SK-N-SH (cell line): ENCODE results near the gene CNTN4. TPM values are rescaled to one million over a fixed set of nuclear protein-coding genes. Genes with fewer than 3 reads are reported as not detected.

Experiments
- CTCF ChIA-PET: fragments of 300-600, 350-600 bp; formaldehyde crosslinking; extraction: SDS; loops from one replicate; lab custom pipeline; 2021; lab: Yijun Ruan, JAX
- POLR2A ChIA-PET: fragments of 350-600 bp; sonication (Branson Sonifier 250); formaldehyde crosslinking; extraction: SDS; loops from one replicate; lab custom pipeline; 2020; ENCODE audit warnings: antibody characterized with exemption, inconsistent platforms; lab: Yijun Ruan, JAX
- DNase-seq: peaks from one replicate; pipeline ENCODE4 v3.0.0; 2012
- H2AFZ ChIP-seq: fragments of 200-600 bp; sonication (generic); 2 replicates; pipeline ENCODE4 v1.8.1; 2016; ENCODE audit warnings: antibody characterized with exemption, mild to moderate bottlenecking, low read depth
- H3F3A ChIP-seq: fragments of 200-600 bp; sonication (generic); replicated peaks from 2 replicates; pipeline ENCODE3; 2016; ENCODE audit warnings: antibody characterized with exemption, mild to moderate bottlenecking; ENCODE audit not compliant: insufficient read depth
- H3K27ac ChIP-seq, 2 experiments: fragments of 200-500 bp in 1 of 2; fragments of 200-600 bp in 1 of 2; sonication (Bioruptor generic) in 1 of 2; sonication (generic), shearing (Covaris generic) in 1 of 2; 2 replicates each; pipeline versions ENCODE4 v1.5.1 to v1.6.1; 2014 to 2016; ENCODE audit warnings: low read depth in 2 of 2, inconsistent platforms in 1 of 2, low read length in 1 of 2, mild to moderate bottlenecking in 1 of 2, mixed read lengths in 1 of 2
- H3K27me3 ChIP-seq: fragments of 200-600 bp; sonication (generic), shearing (Covaris generic); 2 replicates; pipeline ENCODE4 v1.6.1; 2016; ENCODE audit warnings: mixed run types; ENCODE audit not compliant: insufficient read depth
- H3K36me3 ChIP-seq, 2 experiments: fragments of 200-500 bp in 1 of 2; fragments of 200-600 bp in 1 of 2; sonication (Bioruptor generic) in 1 of 2; sonication (generic) in 1 of 2; replicated peaks in 1 of 2; 2 replicates each; pipeline versions ENCODE3 to v1.5.1; 2014 to 2016; ENCODE audit warnings: low read length in 1 of 2, mild to moderate bottlenecking in 1 of 2; ENCODE audit not compliant: insufficient read depth in 2 of 2, control insufficient read depth in 1 of 2
- H3K4me1 ChIP-seq, 2 experiments: fragments of 200-500 bp in 1 of 2; fragments of 200-600 bp in 1 of 2; sonication (Bioruptor generic) in 1 of 2; sonication (generic), shearing (Covaris generic) in 1 of 2; 2 replicates each; pipeline versions ENCODE4 v1.5.1 to v1.6.1; 2014 to 2016; ENCODE audit warnings: low read depth in 1 of 2, low read length in 1 of 2, mixed run types in 1 of 2; ENCODE audit not compliant: insufficient read depth in 2 of 2, control insufficient read depth in 1 of 2
- H3K4me2 ChIP-seq: fragments of 200-600 bp; sonication (generic), shearing (Covaris generic); 2 replicates; pipeline ENCODE4 v1.6.1; 2017; ENCODE audit warnings: mixed run types
- H3K4me3 ChIP-seq, 2 experiments: fragments of 200-500 bp in 1 of 2; fragments of 200-600 bp in 1 of 2; sonication (Bioruptor generic) in 1 of 2; sonication (generic), shearing (Covaris generic) in 1 of 2; 2 replicates each; pipeline versions ENCODE4 v1.5.1 to v1.8.1; 2014 to 2016; ENCODE audit warnings: low read depth in 2 of 2, inconsistent platforms in 1 of 2, low read length in 1 of 2, mild to moderate bottlenecking in 1 of 2, mixed read lengths in 1 of 2, moderate library complexity in 1 of 2
- H3K79me2 ChIP-seq: fragments of 200-600 bp; sonication (generic); 2 replicates; pipeline ENCODE4 v1.8.1; 2017; ENCODE audit warnings: mild to moderate bottlenecking; ENCODE audit not compliant: insufficient read depth
- H3K9ac ChIP-seq: fragments of 200-600 bp; sonication (generic); 2 replicates; pipeline ENCODE4 v1.6.1; 2017; ENCODE audit warnings: mixed run types
- H3K9me2 ChIP-seq: fragments of 200-600 bp; sonication (generic); 2 replicates; pipeline ENCODE4 v1.6.1; 2017; ENCODE audit warnings: mixed run types
- H3K9me3 ChIP-seq: fragments of 200-600 bp; sonication (generic); 2 replicates; pipeline ENCODE4 v1.6.1; 2017; ENCODE audit warnings: mixed run types, mild to moderate bottlenecking, moderate library complexity
- H4K20me1 ChIP-seq: fragments of 200-600 bp; sonication (generic); 2 replicates; pipeline ENCODE4 v1.6.1; 2017; ENCODE audit warnings: mild to moderate bottlenecking, mixed run types; ENCODE audit not compliant: insufficient read depth
- CTCF ChIP-seq: fragments of 200-600 bp; sonication (generic); IDR thresholded peaks from 2 replicates; pipeline ENCODE4 v1.6.1; 2017; ENCODE audit warnings: antibody characterized with exemption, mild to moderate bottlenecking, moderate library complexity
- EZH2phosphoT487 ChIP-seq: fragments of 200-600 bp; sonication (generic); IDR thresholded peaks from 2 replicates; pipeline ENCODE4 v1.6.1; 2017; ENCODE audit warnings: low read depth, mixed run types, mild to moderate bottlenecking, antibody characterized with exemption, moderate library complexity, borderline replicate concordance
- FOSL2 ChIP-seq: IDR thresholded peaks from 2 replicates; pipeline ENCODE4 v1.4.0; 2012; ENCODE audit warnings: low read depth, mild to moderate bottlenecking, moderate library complexity, borderline replicate concordance
- GABPA ChIP-seq: IDR thresholded peaks from 2 replicates; pipeline ENCODE4 v1.4.0; 2012; ENCODE audit warnings: low read depth, mild to moderate bottlenecking
- JUND ChIP-seq: IDR thresholded peaks from 2 replicates; pipeline ENCODE4 v1.4.0; 2012
- NFIC ChIP-seq: IDR thresholded peaks from 2 replicates; pipeline ENCODE4 v1.4.0; 2012; ENCODE audit warnings: borderline replicate concordance
- PBX3 ChIP-seq: IDR thresholded peaks from 2 replicates; pipeline ENCODE4; 2012
- POLR2AphosphoS5 ChIP-seq: IDR thresholded peaks from 2 replicates; pipeline ENCODE4 v1.6.1; 2012; ENCODE audit warnings: low read depth, low read length
- REST ChIP-seq: IDR thresholded peaks from 2 replicates; pipeline ENCODE4 v1.6.1; 2012; ENCODE audit warnings: mild to moderate bottlenecking, low read depth, low read length, moderate library complexity
- RFX5 ChIP-seq: IDR thresholded peaks from 2 replicates; pipeline ENCODE4 v1.6.1; 2012; ENCODE audit warnings: mild to moderate bottlenecking, improper control_type of control experiment, low read length
- RXRA ChIP-seq: IDR thresholded peaks from 2 replicates; pipeline ENCODE4 v1.4.0; 2012; ENCODE audit warnings: low read depth, mild to moderate bottlenecking, borderline replicate concordance
- SMC3 ChIP-seq: IDR thresholded peaks from 2 replicates; pipeline ENCODE4 v1.6.1; 2012; ENCODE audit warnings: low read depth, low read length, improper control_type of control experiment
- TAF1 ChIP-seq: IDR thresholded peaks from 2 replicates; pipeline ENCODE4 v1.6.1; 2012; ENCODE audit warnings: low read depth, mild to moderate bottlenecking, low read length, moderate library complexity, borderline replicate concordance
- YY1 ChIP-seq: IDR thresholded peaks from 2 replicates; pipeline ENCODE4 v1.4.0; 2012; ENCODE audit warnings: low read depth, mild to moderate bottlenecking
- WGBS: methylation state at CpG from one replicate; pipeline ENCODE4 v1.1.6; 2017; ENCODE audit warnings: low lambda C conversion rate; 5-methylcytosine and 5-hydroxymethylcytosine counted together
- polyA plus RNA-seq, 3 experiments: library from polyadenylated mRNA; depleted of rRNA; stranded (reverse); fragments of >200 nt; gene quantifications; 2 replicates each; pipeline ENCODE4 v1.2.3, GENCODE V29; 2012

The CNTN4 gene
- polyA plus RNA-seq, 1 of the 3 experiments (the other 2 are of a cell fraction): 0.12 TPM

- no peaks in the 10 kb centered on the region for H3K27me3 ChIP-seq
- H3K9ac ChIP-seq: no peak overlapping the region
- H3K36me3 ChIP-seq: no peaks in the 10 kb centered on the region
- no peaks in the 10 kb centered on the region; a peak in 1 of 4 replicates for H3K4me1 ChIP-seq
- no peaks in the 10 kb centered on the region for H3F3A ChIP-seq
- no peak overlapping the region for H2AFZ ChIP-seq
- POLR2A ChIA-PET: no interaction called here
- CTCF ChIA-PET: no interaction called here
- no peak for DNase-seq
- H3K79me2 ChIP-seq: no peaks in the 10 kb centered on the region
- no peaks in the 10 kb centered on the region for H3K9me2 ChIP-seq
- no peaks in the 10 kb centered on the region for H4K20me1 ChIP-seq
- 0% methylated on average over 1 of the region's 1 CpG for WGBS
- TF ChIP-seq POLR2AphosphoS5 (no peak), NFIC (no peak), JUND (no peak), FOSL2 (no peak), TAF1 (no peak), GABPA (no peak), PBX3 (no peak), RXRA (no peak), EZH2phosphoT487 (no peak), SMC3 (no peak), CTCF (no peak), RFX5 (no peak)
- H3K27ac ChIP-seq: no peak overlapping the region
- H3K4me2 ChIP-seq: no peak overlapping the region
- H3K4me3 ChIP-seq: no peak overlapping the region
- H3K9me3 ChIP-seq: no peaks in the 10 kb centered on the region
Measured at GRCh38 chr3:2377281-2377680, 278.6 kb downstream of the CNTN4 start.

- Histone ChIP-seq H3K4me2 (no peak overlapping the region), H3K36me3 (no peaks in the 10 kb centered on the region), H4K20me1 (no peaks in the 10 kb centered on the region), H3K9me2 (no peaks in the 10 kb centered on the region), H3K9me3 (no peaks in the 10 kb centered on the region), H3F3A (no peaks in the 10 kb centered on the region), H3K4me3 (no peak overlapping the region), H2AFZ (no peak overlapping the region), H3K9ac (no peak overlapping the region), H3K4me1 (peaks cover 0 to 2% of the 10 kb centered on the region in 2 experiments; a peak in 1 of 4 replicates), H3K27ac (no peak overlapping the region; a peak in 1 of 4 replicates), H3K27me3 (no peaks in the 10 kb centered on the region), H3K79me2 (no peaks in the 10 kb centered on the region)
- CTCF ChIA-PET: interaction anchor here (1.2 kb wide), 1 partner anchor 13 kb away, joined by 3 read pairs; no protein-coding TSS in a partner anchor
- no peak for DNase-seq
- 24% methylated on average over 2 of the region's 2 CpGs for WGBS
- TF ChIP-seq REST (no peak), YY1 (no peak)
- POLR2A ChIA-PET: no interaction called here
Measured at GRCh38 chr3:2390926-2391532, 292.4 kb downstream of the CNTN4 start.
